T-helper 1 cell (primary cell): ENCODE measurements around the gene CCDC117.
"Not testable (repeated sequence)": the region's sequence is repeated elsewhere in the genome, so short reads cannot be mapped to it uniquely, and the experiment has no call there.

Experiments used
- DNase-seq, 5 donors: peaks; one replicate each; pipeline ENCODE4 v3.0.0-alpha.2; 2012 to 2020

The CCDC117 gene

GRCh38 chr22:28802595-28803123 is 30.2 kb downstream of the CCDC117 start:
- DNase-seq = peak in 1 of 5 donors; percentile 33

DNA sequence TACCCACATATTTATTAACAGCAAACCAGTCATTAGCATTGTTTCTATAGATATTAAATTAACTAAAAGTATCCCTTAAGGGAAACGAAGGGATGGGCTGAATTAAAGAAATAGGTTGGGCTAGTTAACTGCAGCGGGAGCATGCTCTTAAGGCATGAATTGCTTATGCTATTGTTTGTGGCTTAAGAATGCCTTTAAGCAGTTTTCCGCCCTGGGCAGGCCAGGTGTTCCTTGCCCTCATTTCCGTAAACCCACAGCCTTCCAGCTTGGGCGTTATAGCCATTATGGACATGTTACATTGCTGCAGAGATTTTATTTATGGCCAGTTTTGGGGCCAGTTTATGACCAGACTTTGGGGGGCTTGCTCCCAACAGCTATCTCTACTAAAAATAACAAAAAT is 32.9 kb downstream of the CCDC117 start:
- not testable (repeated sequence) for DNase-seq

- DNase-seq = no peak
Measured at GRCh38 chr22:28808716-28809355, 36.3 kb downstream of the CCDC117 start.

DNA sequence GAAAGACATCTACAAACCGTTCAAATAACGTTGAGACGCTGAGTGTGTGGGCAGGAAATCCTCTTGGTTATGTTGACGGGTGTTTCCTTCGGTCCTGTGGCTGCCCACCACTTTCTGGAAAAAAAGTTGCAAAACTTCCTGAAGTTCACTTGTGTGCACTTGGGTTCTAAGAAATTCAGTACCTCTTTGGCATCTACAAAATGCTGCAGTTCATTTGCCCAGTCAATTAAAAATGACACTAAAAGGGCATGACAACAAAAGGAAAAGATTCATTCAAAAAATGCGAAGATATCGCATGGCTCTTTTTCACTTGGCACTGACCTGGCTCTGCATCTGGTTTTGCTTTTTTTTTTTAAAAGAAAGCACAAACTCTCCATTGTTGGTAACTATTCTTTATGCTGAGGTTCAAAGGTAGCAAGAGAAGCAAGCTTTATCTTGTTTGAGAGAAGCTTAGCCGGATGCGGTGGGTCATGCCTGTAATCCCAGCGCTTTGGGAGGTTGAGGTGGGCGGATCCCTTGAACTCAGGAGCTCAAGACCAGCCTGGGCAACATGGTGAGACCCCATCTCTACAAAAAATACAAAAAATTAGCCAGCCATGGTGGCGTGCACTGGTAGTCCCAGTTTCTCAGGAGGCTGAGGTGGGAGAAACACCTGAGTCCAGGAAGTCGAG is 38.5 kb downstream of the CCDC117 start:
- peak in 4 of 5 donors; percentile 17 to 91 (median 28) for DNase-seq

- no peak for DNase-seq
Measured at GRCh38 chr22:28812516-28812915, 40.0 kb downstream of the CCDC117 start.

DNA sequence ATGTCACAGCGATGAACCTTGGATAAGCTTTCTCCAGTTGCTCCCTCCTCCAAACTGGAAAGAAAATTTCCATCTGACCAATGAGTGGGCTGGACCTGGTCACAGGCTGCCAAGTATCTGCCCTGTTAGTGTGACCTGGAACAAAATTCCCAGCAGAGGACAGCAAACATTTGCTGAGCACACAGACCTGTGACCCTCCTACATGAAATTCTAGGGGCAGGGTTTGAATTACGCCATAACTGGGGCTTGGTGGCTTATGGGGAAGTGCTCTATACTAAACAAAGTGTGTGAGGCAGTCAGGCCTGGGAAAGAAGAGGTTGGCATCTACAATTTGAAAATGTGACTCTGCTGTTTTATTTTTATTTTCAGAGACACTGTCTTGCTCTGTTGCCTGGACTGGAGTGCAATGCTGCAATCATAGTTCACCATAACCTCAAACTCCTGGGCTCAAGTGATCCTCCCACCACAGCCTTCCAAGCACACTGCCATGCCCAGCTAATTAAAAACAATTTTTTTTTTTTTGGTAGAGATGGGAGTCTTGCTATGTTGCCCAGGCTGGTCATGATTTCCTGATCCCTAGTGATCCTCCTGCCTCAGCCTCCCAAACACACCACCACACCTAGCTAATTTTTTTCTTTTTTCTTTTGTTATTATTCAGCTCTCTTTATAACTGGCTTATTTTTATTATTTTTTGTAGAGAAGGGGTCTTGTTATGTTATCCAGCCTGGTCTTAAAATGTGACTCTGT is 41.5 kb downstream of the CCDC117 start:
- DNase-seq = no peak

DNA sequence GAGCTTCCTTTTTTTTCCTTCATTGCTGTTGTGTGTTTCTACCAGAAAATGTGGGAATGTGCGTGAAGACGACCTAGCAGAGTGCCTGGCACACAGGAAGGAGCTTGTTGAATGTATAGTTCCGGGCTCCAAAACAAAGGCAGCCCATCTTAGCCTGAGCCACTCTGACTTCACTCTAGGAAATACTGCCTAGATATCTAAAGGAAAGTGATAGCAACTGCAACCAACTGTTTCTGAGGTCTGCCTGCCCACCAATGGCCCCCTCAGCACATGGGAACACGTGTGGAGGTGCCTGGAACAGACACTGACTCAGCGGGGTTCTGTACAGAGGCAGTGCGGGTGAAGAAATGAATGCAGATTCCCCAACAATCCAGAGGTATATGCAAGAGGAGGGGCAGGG is 42.6 kb downstream of the CCDC117 start:
- DNase-seq = no peak

GRCh38 chr22:28815729-28816128 is 43.2 kb downstream of the CCDC117 start:
- DNase-seq = no peak

GRCh38 chr22:28817064-28817463 is 44.6 kb downstream of the CCDC117 start:
- DNase-seq = no peak

- peak in 1 of 5 donors; percentile 42 for DNase-seq
Measured at GRCh38 chr22:28817919-28818859, 45.7 kb downstream of the CCDC117 start.

DNA sequence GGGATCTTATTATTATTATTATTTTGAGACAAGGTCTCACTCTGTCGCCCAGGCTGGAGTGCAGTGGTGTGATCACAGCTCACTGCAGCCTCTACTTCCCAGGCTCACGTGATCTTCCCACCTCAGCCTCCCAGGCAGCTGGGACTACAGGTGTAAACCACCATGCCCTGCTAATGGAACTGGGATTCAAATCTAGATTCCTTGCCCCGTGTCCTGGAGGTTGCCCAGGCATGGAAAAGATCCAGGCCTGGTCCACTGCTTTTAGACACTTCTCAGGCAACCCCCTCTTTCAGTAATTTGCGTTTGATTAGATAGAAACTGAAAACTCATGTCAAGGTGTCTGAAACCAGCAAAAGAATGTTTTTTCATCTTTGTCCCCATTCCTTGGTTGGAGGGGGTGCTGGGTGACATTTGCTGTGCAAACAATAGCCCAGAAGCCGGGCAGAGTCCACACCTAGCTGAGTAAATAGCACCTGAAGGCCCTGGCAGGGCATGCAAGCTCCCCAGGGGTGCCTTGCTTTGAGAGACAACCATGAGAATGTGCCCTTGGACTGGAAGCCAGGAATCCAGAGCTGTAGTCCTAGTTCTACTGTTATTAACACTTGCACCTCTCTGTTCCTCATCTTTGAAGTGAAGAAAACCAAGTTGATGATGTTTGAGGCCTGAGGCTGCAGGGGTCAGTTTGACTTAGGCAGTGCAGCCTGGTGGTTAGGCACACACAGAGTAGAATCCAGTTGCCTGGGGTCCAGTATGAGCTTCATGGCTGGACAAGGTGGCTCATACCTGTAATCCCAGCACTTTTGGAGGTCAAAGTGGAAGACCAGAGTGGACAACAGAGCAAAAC is 47.0 kb downstream of the CCDC117 start:
- DNase-seq = no peak

- DNase-seq = no peak
Measured at GRCh38 chr22:28820885-28821284, 48.4 kb downstream of the CCDC117 start.

DNA sequence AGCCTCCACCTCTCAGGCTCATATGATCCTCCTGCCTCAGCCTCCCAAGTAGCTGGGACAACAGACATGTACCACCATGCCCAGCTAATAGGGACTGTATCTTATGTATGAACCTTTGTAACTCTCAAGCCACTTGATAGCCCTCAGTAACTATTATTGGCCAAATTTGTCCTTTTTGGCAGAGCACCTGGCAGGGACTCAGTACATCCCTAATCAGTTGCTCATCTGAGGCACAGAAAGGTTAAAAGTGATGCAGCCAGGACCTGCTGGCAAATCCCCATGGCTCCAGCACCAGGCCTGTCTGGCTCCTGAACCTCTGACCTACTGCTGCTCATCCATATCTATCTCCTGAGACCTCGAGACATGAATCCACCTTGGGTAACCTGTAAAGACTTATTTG is 49.0 kb downstream of the CCDC117 start:
- DNase-seq = no peak

DNA sequence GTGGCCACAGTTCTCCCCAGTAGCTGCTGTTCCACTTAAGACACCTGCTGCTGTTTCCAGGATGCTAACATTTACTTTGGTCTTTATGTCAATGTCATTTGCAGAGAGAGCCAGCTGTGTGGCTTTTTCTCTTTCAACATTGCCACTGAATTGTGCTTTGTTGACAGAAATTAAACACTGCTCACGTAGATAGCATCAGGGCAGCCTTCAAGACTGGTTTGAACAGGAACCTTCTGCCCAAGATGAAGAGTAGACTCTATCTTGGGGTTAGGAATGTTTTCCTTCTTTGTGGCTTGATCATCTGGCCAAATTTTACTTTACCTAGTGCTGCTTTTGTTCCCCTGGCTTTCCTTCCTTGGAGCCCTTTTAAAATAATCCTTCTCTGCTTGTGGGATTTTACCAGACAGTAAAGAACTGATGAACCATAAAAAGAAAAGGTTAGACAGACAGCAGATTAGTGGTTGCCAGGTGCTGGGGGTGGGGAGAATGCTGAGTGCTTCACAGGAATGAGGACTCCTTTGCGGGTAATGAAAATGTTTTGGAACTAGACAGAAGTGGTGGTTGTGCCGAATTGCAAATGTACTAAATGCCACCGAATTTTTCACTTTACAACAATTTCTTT is 50.5 kb downstream of the CCDC117 start:
- peak in 2 of 5 donors; percentile 13 to 84 for DNase-seq

GRCh38 chr22:28824455-28824854 is 52.0 kb downstream of the CCDC117 start:
- not testable (repeated sequence) for DNase-seq

GRCh38 chr22:28826430-28826829 is 53.9 kb downstream of the CCDC117 start:
- DNase-seq = not testable (repeated sequence)

DNA sequence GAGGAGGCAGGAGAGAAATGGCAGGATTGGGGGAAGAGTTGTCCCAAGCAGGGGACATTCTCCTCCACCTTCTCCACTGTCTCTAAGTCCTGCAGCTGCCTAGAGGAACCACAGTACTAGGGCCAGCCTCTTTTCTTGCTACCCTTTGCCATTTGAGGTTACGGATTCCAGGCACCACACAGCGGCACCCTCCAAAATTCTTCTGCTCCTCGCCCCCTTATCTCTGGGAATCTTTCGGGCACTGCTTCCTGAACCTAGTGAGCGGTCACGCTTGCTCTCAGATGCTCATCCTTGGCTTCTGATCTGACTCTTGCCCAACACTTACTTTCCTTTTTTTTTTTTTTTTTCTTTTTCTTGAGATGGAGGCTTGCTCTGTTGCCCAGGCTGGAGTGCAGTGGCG is 54.4 kb downstream of the CCDC117 start:
- DNase-seq = no peak

DNA sequence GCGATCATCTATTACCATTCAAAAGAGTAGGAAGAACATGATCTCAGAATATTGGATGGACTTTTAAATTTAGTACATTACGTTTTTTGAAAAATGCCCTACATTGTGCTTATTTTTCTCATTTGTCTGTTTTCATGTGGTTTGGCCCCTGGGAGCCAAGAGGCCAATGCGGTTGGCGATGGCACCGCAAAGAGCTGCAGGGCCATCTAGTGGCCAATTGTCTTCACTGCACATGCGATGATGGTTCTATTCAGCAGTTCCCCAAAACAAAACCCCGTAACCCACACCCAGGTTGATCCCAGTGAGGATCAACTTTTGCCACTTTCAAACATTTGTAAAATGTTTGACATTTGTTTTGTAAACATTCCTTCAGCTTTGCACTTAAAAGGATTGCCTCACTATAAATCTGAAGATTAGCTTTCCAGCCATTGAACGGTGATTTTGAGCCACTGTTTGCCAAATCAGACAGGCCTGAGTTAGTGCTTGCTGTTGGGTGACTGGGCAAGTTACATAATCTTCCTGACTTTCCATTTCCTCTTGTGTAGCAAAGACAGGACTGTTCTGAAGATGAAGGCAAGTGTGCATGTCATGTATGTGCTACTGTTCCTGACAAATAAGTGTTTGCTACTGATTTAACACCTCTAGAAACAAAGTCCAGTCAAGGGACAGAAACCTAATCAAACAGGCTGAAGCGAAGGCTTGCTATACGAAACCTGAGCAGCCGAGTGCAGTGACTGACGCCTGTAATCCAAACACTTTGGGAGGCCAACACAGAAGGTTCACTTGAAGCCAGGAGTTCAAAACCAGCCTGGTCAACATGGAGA is 57.1 kb downstream of the CCDC117 start:
- peak; percentile 37 to 83 (median 60) for DNase-seq

DNA sequence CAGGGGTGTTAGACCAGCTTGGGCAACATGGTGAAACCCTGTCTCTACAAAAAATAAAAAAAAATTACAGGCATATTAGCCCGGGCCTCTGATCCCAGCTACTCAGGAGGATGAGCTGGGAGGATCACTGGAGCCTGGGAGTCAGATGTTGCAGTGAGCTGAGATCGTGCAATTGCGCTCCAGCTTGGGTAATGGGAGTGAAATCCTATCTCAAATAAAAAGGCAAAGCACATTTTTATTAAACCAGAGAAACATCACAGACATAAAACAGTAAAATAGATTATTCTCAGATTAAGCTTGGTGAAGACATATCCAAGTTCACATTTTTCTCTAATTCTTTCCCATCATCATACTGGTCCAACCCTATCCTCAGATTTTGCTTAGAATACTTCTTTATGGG is 57.9 kb downstream of the CCDC117 start:
- DNase-seq = no peak
